SHP77 treated with DMSO at 0.1 percent for 48 hours (cell line): Measurements from ENCODE around the gene ANXA11.

Experiments
- DNase-seq: peaks from one replicate; lab custom pipeline; 2025; lab: John Stamatoyannopoulos, UW

ANXA11 gene

DNA sequence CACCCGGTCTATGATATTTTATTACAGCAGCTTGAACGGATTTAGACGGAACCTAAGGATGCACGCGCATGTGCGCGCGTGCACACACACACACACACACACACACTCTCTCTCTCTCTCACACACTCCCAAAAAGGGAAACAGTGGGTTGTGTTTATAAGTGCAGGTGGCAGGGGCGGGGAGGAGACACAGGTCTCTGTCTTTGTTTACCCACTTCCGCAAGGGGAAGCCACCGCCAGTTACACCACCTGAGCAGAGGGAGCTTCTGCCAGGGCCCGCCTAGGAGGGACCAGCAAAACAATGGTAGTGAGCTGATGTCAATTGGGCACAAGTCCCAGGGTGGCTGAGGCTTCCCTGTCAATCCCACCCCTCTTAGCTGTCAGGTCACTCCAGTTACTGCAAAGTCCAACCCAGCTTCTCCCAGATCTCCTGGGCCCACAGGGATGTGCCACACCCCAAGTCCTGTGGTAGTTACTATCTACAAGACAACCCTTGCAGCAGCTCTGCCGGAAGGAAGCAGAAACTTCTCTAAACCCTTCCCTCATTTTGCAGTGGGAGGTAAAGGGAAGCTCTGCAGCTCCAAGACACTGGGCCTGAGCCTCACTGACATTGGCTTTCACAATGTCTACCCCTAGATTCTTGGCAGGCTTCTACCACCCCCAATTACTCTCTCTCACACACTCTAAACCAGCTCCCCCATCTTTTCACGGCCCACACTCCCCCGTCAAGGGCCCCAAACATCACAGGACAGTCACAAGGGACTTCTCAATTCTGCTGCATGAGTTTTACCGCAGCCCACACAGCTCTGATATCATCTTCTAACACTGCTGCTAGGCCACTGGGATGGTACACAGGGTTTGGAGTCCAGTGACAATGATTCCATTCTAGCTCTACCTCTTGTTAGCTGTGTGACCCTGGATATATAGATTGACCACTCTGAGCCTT lies 17.6 kb downstream of the ANXA11 start:
- DNase-seq, result no peak

DNA sequence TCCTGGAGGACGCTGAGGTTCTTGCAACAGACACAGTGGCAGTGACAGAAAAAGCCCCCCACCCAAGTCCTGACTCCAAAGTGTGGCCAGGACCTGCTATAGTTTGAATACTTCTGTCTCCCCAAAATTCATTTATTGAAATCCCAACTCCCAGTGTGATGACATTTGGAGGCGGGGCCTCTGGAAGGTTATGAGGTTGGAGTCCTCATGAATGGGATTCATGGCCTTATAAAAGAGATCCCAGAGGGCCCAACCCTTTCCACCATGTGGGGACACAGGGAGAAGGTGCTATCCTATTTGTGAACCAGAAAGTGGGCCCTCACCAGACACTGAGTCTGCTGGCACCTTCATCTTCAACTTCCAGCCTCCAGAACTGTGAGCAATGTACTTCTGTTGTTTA lies 18.3 kb downstream of the ANXA11 start:
- DNase-seq, result no peak

DNA sequence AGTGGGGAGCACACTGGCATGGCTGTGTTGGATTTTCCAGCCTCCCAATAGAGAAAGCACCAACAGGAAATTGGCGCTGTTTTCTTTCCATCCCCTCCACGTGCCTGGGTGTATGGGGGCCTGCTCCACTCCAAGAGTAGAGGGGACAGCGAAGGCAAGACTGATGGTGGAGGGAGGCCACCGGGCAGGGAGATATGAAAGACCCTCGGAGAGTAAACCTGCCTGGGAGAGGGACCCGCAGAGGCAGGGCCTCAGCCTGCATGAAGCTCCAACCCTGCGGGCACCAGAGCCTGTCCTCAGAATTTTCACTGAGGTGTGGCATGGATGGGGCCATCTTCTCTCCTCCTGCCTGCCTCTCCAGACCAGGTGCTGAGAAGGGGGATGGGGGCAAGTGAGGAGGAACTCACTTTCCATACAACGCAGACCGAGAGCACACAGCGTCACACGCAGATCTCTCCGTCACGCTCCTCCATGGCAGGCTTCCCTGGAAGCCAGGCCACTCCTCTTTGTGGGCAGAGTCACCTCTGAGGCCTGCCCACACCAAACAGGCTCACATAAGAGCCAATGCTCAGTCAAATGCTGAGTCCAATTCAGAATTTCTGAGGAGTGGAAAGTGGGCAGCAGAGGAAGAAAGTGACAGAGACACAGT lies 18.8 kb downstream of the ANXA11 start:
- DNase-seq, result no peak

DNA sequence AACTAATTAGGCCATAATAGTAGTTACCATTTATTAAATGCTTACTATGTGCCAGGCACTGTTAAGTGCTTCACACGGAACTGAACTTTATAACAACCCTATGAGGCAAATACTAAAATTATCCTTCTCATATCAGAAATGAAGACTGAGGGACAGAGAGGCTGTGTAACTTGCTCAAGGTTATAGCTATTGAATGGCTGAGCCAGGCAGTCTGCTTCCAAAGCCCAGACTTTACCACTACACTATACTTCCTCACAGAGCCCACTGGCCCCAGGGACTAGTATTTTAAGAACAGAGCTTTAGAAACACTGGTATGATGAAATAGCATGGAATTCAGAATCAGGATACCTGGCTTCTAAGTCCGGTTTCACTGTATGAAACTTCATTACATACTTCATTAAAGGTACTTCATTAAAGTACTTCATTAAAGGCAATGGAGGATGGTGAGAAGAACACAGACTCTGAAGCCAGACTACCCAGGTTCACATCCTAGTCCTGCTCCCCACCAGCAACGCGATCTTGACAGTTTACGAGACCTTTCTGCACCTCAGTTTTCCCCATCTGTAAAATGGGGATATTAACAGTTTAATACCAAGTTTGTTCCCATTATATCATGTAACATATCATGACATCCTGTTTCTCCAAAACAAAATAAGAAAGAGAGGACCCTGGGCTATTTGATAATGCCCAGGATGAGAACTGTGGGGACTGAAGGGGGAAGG lies 19.6 kb downstream of the ANXA11 start:
- DNase-seq, result no peak

DNA sequence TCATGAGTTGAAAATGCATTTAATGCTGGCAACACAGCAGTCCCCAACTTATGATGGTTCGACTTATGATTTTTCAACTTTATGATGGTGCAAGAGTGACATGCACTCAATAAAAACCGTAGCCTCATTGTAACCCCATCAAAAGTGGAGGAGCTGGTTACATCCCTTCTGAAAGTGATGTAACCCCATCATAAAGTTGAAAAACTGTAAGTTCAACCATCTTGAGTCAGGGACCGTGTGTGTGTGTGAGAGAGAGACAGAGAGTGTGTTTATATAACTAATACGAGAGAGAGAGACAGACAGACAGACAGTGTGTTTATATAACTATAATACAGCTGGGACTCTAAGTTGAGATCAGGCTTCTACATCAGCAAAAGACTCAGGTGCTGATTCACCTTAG lies 21.0 kb downstream of the ANXA11 start:
- no peak for DNase-seq

DNA sequence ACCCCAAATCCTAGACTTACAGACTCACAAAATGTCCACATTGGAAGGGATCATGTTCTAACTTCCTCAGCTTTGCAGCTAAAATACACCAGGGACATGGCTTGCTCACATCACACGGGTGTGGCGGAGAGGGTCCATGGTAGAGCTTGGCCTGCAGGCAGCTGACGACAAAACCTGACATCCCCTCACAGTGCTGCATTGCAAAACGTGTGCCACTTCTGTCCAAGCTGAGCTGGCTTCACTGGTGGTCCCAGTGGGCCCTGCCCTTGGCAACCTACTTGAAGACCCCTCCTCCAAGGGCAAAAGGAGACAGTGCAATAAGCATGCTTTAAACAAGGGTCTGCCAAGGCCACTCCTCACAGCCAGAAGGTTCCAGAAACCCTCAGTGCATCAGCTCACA lies 21.9 kb downstream of the ANXA11 start:
- DNase-seq, result no peak

DNA sequence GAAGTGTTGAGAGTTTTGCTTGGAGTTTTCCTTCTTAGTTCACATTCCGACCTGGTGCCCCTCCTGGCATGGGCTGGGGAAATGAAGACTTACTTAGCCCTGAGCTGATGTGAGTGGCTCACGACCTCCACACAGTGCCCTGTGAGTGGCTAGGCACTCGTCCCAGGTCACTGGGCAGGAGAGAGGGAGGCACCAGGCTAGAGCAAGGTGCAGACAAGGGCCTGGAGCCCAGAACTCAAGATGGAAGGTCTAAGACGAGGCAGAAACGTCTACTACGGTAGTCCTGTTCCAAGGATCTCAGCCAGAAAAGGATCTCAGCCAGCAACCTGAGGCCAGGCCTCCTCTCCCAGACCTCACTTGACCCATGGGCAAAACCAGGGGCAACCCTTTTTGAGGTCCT lies 22.4 kb downstream of the ANXA11 start:
- DNase-seq, result no peak

DNA sequence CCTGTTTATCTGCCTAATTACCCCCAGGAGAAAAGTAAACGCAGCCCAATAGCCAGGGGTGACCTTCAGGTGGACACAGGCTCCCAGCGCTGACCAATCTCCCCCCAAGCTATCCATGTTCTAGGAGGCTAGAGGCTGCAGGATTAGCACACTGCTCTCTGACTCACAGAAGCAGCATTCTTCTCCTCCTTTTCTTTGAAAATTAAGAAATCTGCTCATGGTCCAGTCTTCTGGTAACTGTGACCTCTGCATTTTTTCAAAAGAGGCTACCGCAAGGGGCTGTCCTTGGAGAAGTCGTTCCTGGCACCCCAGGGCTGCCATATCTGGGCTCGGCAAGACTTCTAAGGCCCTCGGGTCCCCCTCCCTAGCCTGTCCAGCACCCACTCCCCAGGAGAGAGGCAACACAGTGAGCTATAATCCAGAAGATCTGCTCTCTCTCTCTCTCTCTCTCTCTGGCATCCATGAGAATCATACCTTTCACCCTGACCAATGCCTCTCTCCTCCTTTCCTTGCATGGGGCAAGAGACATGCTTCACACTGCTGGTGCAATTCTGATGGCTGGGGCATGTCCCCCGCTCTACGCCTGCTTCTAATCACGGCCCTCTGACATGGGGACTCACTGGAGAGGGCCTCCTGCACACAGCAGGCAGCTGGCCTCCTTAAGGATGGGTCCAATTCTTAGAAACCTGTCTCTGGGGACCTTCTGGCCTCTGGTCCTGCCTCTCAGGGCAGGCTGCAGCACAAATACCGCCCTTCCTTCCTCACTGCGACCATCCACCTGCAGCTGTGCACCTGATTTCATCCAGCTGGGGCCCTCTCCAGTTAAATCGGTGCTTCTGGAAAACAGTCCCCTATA lies 27.3 kb downstream of the ANXA11 start:
- no peak for DNase-seq

DNA sequence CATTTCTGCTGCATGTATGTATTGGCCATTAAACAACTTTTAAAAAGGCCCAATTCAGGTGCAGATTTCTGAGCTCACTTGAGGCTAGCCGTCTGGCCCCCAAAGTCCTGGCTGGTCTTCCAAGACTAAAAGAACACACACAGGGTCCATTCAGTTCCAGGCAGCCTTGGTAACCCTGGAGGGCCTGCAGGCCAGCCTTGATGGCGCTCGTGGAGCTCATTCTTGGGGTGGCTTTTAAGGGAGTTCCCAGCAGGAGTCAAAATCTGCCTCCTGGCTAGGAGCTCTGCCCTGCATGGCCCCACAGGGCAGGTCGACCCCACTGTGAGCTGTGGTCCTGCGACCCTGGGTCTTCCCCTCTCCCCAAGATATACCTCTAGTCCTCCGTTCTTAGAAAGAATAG lies 28.8 kb downstream of the ANXA11 start:
- no peak for DNase-seq

DNA sequence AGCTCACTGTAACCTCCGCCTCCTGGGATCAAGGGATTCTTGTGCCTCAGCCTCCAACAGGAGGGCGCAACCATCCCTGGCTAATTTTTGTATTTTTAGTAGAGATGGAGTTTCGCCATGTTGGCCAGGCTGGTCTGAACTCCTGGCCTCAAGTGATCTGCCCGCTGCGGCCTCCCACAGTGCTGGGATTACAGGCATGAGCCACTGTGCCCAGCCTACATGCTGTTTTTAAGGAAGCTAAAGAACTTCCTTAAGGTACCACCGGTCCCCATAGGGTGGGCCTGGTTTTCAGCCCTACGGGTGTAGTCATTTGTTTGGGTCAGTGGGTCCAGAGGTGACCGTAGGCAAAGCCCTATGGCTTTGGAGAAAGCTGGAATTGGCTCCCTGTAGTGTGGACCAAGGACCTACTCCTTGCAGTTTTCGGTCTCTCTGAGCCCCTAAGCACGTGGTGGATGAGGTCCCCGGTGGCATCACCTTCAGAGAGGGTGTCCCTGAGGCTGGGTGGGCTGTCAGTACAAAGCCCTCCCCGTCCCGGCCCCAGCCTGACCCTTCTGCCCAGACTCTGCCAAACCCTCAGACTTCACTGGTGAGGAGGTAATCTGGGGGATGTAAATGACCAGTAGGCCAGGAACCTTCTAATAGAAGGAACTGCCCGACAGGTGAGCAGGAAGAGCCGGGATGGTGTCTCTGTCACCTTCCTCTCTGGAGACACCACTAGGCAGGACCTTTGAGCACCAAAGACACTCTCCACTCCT lies 30.5 kb downstream of the ANXA11 start:
- DNase-seq, result no peak

DNA sequence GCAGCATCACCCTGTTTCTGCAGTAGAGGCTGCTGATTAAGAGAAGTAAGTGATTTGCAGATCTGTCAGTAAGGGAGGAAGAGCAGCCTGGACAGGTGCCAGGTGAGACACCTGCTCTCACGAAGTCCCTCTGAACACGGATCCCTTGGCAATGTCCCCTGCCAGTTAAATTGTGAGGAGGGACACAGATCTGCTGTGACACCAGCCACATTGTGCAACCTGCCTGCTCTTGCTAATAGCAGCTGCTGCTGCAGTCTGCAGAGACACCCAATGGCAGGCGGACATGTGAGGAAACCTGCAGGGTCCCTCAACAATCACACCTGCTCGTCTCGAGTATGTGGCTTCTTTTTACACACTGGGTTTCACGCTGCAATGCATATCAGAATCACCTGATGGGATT lies 31.9 kb downstream of the ANXA11 start:
- no peak for DNase-seq

DNA sequence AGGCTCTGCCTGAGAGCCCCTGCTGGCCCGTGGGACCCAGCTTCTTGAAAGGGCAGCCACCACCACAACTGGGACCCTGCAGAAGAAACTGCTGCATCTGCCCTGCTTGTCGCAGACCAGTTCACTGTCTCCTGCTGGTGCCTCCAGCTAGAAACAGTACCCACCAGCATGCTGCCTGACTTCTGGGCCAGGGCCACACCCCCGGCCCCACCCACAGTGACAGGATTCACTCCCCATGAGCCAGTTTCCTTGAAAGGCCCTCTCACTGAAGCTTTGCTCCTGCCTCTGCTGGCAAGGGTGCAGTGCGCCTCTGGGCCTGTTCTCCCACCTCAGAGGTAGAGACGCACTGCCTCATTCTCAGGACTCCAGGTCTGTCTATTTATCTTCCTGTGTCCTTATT lies 32.4 kb downstream of the ANXA11 start:
- DNase-seq, result no peak

DNA sequence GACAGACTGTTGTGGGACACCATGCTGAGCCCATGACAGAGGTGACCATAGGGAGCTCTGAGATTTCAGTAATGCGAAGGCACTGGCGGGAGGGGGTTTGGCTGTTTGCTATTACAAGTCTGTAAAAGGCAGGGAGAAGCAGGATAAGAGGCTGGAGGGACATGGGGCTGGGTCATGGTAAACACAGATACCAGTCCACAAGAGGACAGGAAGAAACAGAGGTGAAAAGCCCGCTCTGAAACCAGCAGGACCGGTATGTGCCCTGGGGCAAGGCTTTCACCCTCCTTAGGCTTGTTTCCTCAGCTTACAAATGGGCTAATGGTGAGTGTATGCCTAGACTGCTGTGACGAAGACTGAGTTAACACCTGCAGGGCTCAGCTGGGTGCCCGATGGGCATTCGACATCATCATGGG lies 34.1 kb downstream of the ANXA11 start:
- no peak for DNase-seq

DNA sequence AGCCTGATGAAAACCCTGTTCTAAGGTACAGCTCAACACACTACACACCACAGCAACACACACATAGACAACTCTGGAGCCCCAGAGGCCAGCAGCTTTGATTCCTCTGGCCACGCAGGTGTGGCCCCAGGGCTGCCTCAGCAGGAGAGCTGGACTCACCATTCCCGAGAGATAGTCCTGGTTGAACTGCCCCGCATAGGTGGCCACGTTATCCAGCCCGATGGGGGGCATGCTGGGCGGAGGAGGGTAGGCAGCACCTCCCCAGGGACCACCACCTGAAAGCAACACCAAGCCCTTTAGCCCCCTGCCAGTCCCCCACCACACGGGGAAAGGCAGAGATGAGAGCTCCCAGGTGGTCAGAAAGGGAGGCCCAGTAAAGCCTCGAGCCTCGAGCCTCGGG lies 34.7 kb downstream of the ANXA11 start:
- DNase-seq, result no peak

DNA sequence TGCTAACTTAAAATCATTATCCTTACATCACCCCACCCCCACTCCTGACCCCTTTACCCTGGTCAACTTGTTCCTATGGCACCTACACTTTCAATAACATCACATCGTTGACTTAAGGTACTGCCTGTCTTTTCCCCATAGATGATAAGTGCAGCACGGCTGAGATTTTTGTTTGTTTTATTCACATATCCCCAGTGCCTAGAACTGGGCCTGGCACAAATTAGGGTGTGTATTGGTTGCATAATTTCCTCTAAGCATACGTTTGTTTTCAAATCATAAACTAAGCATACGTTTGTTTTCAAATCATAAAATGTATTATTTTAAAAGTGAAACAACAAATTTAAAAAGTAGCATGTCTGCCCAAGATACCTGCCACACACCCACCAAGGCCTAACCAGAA lies 35.3 kb downstream of the ANXA11 start:
- DNase-seq, result no peak

DNA sequence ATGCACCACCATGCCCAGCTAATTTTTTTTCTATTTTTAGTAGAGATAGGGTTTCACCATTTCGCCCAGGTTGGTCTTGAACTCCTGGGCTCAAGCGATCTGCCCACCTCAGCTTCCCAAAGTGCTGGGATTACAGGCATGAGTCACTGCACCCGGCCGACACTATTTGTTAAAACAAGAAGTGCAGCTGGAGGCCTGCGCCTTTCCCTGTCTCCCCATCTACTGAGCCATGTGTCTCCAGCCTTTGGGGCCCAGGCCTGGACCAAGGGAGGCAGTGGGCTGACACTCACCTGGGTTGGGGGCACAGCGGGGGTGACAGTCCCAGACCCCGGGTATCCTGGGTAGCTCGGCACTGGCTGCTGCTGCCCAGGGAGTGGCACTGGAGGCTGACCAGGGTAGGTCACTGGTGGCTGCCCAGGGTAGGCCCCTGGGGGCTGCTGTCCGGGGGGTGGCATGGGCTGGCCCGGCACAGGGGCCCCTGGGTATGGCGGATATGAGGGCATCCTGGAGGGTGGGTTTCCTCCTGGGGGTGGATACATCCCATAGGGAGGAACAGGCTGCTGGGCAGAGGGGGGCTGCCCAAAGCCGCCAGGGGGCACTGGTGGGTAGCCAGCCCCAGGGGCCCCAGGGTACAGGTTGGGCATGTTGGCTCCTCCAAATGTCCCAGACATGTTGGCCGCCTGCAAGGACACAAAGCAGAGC lies 36.5 kb downstream of the ANXA11 start:
- DNase-seq, result no peak

DNA sequence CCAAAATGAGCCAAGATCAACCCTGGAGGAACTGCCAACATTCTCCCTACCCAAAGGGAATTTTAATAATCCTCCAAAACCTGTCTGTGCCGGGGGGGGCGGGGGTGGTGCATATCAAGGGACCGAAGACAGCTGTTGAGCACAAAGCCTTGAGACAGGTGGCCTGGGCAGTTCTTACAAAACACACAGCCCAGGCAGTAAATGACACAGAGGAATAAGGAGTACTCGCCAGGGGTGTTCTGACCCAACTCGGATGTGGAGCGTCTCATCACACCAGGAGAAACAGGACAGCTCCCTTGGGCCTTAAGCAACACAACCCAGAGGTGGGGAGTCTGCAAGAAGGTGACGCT lies 37.2 kb downstream of the ANXA11 start:
- no peak for DNase-seq

DNA sequence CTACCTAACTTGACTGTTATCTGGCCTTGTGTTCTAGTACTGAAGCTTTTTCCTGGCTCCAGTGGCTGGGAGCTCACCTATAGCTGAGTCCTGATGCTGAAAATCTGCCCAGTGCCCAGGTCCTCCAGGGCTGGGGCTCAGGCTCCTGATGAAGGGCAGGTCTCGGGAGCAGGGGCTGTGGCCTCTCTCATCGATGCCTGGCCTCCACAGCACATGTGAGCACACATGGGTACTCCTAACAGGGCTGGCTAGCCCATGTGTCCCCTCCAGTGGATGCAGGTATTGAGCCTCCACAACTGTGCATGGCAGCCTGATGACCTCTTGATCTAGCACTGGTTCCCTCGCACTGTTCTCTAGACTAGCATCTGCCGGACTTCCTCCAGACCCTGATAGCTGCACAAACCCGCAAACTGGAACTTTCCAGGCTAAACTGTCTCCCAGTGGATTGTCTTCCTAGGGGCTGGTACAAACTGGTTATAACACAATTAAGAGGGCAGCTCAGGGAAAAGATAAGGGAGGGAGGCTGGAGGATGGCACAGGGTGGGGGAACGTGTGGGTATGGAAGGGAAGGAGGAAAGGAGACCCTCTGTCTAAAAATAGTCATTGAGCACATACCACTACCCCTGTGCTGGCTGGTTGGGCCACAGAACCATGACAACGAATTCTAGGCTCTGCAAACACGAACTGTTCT lies 37.7 kb downstream of the ANXA11 start:
- DNase-seq, result no peak

DNA sequence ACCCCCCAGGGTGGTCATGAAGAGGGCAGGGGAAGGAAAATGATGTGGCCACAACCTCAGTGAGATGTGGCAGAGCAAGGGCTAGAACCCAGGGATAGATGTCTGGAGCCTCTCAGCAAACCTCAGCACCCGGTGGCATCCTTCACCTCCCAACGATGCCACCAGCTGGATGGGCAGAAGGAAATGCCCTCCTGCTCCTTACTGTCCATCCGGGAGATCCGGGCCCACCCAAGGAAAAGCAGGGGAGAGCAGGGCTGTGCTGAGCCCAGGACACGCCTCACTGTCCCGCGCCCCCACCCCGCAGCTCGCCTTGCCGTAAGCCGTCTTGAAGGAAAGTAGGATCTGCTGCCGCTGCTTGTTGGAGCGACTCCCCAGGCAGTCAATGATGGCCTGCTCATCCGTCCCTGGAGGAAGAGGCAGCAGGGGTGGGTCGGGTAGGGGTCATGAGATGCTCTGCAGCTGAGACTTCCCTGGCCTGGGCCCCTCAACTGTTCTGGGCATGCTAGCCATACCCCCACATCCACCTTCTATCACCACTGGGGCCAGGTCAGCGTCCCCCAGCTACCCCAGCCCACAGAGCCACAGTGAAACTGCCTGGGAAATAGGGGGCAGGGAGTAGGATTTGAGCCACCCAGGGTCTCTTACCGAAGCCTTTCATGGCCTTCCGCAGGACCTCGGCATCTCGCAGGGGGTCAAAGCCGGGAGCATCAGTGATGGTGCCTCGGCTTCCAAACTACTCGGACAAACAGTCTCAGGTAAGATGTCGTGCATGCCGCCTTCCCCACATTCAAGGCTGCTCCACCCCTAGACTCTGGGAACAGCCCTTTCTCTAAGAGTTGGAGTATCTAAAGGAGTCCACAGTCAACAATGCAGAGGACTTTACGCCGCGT lies 38.5 kb downstream of the ANXA11 start:
- no peak for DNase-seq
